ENCODE data around the gene GNAI2. TPM values are rescaled to one million over a fixed set of nuclear protein-coding genes. Genes with fewer than 3 reads are reported as not detected.

The GNAI2 gene
- total and polyA plus RNA-seq, 8 donors = 26.9 to 104 (median 51.9) TPM

- peak; percentile 23 to 65 (median 46) for TF ChIP-seq CTCF (IDR thresholded peaks at IDR 0.05)
- H3K36me3 ChIP-seq = peaks cover 0 to 18% (median 5%) of the 10 kb centered on the region in 3 donors
- DNase-seq = peak in 3 of 6 donors; percentile 67 to 83 (median 69)
- peak in 3 of 4 donors; percentile 19 to 41 (median 40) for ATAC-seq
- no peak overlapping the region for H3K4me3 ChIP-seq
- WGBS, 2 donors = 61 to 63% methylated on average over 26 of the region's 26 CpGs
- no peak overlapping the region for H3K27ac ChIP-seq
- intact Hi-C loops (cut with DNase I) = loop anchor here in 2 of 3 donors (5.0 kb wide), 2 partner anchors 47 to 82 kb away; partner anchors contain the start of gene GNAT1 (in 1 of the 2)
- FAIRE-seq = no peak
- H3K27me3 ChIP-seq = no peaks in the 10 kb centered on the region
- H3K4me1 ChIP-seq = peaks cover 4 to 14% (median 10%) of the 10 kb centered on the region in 3 donors
- H3K9me3 ChIP-seq = no peaks in the 10 kb centered on the region
Observed at GRCh38 chr3:50274371-50275104, 38.5 kb downstream of the GNAI2 start.

- H3K4me1 ChIP-seq = peaks cover 4 to 14% (median 10%) of the 10 kb centered on the region in 3 donors
- peaks cover 0 to 18% (median 5%) of the 10 kb centered on the region in 3 donors for H3K36me3 ChIP-seq
- ATAC-seq (no peak), DNase-seq (peak in 3 of 6 donors; percentile 33 to 72 (median 41)), FAIRE-seq (no peak)
- 84 to 87% methylated on average over 61 to 65 of the region's 65 CpGs for WGBS, 2 donors
- intact Hi-C loops (cut with DNase I) = no loop called here
- TF ChIP-seq CTCF (IDR thresholded peaks at IDR 0.05) = no peak
- no peak overlapping the region for H3K27ac ChIP-seq
- no peak overlapping the region for H3K4me3 ChIP-seq
- H3K27me3 ChIP-seq = no peaks in the 10 kb centered on the region
- no peaks in the 10 kb centered on the region for H3K9me3 ChIP-seq
Observed at GRCh38 chr3:50275141-50275995, 39.4 kb downstream of the GNAI2 start.

GRCh38 chr3:50275996-50276761 is 40.2 kb downstream of the GNAI2 start:
- WGBS, 2 donors = 82 to 85% methylated on average over 79 of the region's 79 CpGs
- intact Hi-C loops (cut with DNase I) = no loop called here
- Histone ChIP-seq H3K36me3 (peaks cover 0 to 18% (median 5%) of the 10 kb centered on the region in 3 donors), H3K4me1 (peaks cover 4 to 11% (median 10%) of the 10 kb centered on the region in 3 donors), H3K4me3 (no peak overlapping the region), H3K27me3 (no peaks in the 10 kb centered on the region), H3K27ac (no peak overlapping the region), H3K9me3 (no peaks in the 10 kb centered on the region)
- FAIRE-seq (no peak), DNase-seq (peak in 1 of 6 donors; percentile 39), ATAC-seq (no peak)
- TF ChIP-seq CTCF (IDR thresholded peaks at IDR 0.05) = no peak

- DNase-seq = peak in 2 of 6 donors; percentile 16 to 72
- TF ChIP-seq CTCF (IDR thresholded peaks at IDR 0.05) = no peak
- Histone ChIP-seq H3K4me1 (peaks cover 0 to 9% (median 7%) of the 10 kb centered on the region in 3 donors), H3K27me3 (no peaks in the 10 kb centered on the region), H3K27ac (no peak overlapping the region), H3K9me3 (no peaks in the 10 kb centered on the region), H3K4me3 (no peak overlapping the region), H3K36me3 (peaks cover 0 to 18% (median 5%) of the 10 kb centered on the region in 3 donors)
- intact Hi-C loops (cut with DNase I) = no loop called here
- WGBS, 2 donors = 88 to 90% methylated on average over 17 of the region's 17 CpGs
- ATAC-seq = no peak
- no peak for FAIRE-seq
Observed at GRCh38 chr3:50276762-50277101, 40.7 kb downstream of the GNAI2 start.

Data from pancreas (tissue), 10 donors.